GM13977 (cell line): ENCODE measurements around the gene DOCK10.

Source experiments
- DNase-seq: peaks from one replicate; pipeline ENCODE4 v3.0.0; 2012; ENCODE audit warnings: low spot score
- in situ Hi-C: fragments of 300-500 bp; cut with MboI; formaldehyde crosslinking; loops from one replicate; pipeline ENCODE4 v1.12.0; 2022; ENCODE audit warnings: low sequenced_read_pairs, low pct_unique_long_range_greater_than_20kb, mixed read lengths, inconsistent platforms; ENCODE audit not compliant: unreplicated experiment
- TF ChIP-seq, protein P1 (sequence below): IDR thresholded peaks from 2 replicates; pipeline ENCODE4 v1.5.1; 2012; ENCODE audit warnings: mild to moderate bottlenecking, control low read depth; ENCODE audit not compliant: insufficient read depth; ENCODE audit errors: extremely low read depth, missing control alignments

The DOCK10 gene

GRCh38 chr2:224970311-224970710, 72.0 kb downstream of the DOCK10 start:
- in situ Hi-C loops: no loop called here
- TF ChIP-seq, protein P1, sequence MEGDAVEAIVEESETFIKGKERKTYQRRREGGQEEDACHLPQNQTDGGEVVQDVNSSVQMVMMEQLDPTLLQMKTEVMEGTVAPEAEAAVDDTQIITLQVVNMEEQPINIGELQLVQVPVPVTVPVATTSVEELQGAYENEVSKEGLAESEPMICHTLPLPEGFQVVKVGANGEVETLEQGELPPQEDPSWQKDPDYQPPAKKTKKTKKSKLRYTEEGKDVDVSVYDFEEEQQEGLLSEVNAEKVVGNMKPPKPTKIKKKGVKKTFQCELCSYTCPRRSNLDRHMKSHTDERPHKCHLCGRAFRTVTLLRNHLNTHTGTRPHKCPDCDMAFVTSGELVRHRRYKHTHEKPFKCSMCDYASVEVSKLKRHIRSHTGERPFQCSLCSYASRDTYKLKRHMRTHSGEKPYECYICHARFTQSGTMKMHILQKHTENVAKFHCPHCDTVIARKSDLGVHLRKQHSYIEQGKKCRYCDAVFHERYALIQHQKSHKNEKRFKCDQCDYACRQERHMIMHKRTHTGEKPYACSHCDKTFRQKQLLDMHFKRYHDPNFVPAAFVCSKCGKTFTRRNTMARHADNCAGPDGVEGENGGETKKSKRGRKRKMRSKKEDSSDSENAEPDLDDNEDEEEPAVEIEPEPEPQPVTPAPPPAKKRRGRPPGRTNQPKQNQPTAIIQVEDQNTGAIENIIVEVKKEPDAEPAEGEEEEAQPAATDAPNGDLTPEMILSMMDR: no peak
- DNase-seq: no peak

DNA sequence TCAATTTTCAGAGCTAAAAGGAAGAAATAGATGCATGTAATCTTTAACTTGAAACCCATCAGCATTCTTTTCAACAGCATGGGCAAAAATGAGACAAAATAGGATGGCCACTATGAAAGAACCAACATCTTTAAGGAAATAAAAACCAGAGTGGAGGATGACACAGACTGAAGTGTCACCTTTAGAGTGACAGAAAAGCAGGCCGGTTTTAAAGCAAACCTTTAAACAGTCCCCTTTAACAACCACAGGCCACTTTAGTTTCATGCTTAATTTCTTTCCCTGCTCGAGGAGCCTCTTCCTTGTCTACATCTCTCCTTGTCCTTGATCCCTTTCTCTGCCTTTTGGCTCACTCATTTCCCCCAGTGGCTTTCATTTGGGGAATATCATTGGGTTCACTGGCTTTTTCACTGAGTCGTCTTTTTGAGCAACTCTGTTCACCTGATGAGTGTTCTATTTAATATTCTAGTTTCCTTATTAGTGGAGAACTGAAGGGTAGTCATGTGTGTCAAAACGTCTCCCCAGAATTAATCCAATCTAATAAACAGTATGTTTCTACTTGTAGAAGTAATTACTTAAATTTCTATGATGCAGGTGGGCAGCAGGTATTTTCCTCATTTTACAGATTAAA, 72.5 kb downstream of the DOCK10 start:
- DNase-seq: no peak
- TF ChIP-seq, protein P1: no peak
- in situ Hi-C loops: no loop called here

DNA sequence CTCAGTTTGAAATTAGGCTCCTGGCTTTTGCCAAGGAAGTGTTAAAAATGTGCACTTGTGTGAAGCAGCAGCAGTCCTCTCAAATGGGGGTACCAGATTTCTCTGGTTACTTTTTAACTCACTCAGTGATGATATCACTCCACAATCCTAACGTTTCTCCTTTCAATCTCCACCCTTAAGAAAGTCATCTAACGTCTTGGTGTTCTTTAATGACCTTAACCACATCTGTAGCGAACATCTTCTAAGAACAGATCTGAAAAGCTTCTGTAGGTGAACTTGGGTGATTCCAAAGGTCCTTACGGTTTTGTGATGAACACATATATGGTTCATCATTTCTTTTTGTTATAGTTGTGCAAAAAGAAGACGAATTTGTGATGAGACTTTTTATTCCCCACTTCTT, 73.2 kb downstream of the DOCK10 start:
- TF ChIP-seq, protein P1: no peak
- no peak for DNase-seq
- in situ Hi-C loops: no loop called here

DNA sequence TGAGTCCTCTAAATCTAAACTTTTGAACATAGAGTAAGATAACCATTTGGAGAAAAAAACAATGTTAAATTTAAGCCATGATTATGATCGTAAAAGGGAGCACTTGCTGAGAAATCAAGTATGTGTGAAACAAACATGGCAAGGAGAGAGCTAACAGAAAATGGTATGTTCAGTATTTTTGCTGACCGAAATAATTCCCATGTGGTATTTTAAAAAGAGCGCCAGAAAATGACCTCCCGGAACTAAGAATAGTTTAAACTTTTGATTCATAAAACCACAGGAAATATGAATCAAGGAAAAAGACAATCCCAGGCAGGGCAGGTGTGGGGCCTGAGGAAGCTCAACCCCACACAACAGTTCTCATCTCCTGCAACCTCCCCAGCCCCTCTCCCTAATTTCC, 74.2 kb downstream of the DOCK10 start:
- no peak for DNase-seq
- in situ Hi-C loops: no loop called here
- TF ChIP-seq, protein P1: no peak

- in situ Hi-C loops: no loop called here
- TF ChIP-seq, protein P1: no peak
Observed at GRCh38 chr2:224966613-224967012, 75.7 kb downstream of the DOCK10 start.

GRCh38 chr2:224959556-224959955, 82.7 kb downstream of the DOCK10 start:
- in situ Hi-C loops: no loop called here
- TF ChIP-seq, protein P1: no peak

More at GRCh38 chr2:224966613-224967012, 75.7 kb downstream of the DOCK10 start:
- DNase-seq: no peak

More at GRCh38 chr2:224959556-224959955, 82.7 kb downstream of the DOCK10 start:
- DNase-seq: no peak
